ENCODE data around the gene MGAT5. TPM values are rescaled to one million over a fixed set of nuclear protein-coding genes. Genes with fewer than 3 reads are reported as not detected.

Gene MGAT5
- total RNA-seq, 1 donor from 2014 or later = 36.8 TPM

DNA sequence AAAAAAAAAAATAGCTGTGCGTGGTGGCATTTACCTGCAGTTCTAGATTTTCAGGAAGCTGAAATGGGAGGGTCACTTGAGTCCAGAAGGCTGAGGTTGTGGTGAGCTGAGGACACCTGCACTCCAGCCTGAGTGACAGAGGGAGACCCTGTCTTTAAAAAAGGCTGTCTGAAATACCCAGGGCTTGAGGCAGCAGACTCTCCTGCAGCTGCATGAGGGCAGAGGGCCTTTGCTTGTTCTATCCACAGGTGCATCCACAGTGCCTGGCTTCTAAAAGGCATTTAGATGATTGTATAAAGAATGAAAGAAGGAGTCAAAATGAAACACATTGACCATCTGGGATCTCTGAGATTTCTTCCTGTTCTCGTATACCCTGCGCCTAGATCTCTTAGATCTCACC is 152.9 kb downstream of the MGAT5 start:
- H3K4me3 Mint-ChIP-seq = no peak overlapping the region
- no peak overlapping the region for H3K27ac Mint-ChIP-seq (ENCODE audit: unreplicated experiment)

DNA sequence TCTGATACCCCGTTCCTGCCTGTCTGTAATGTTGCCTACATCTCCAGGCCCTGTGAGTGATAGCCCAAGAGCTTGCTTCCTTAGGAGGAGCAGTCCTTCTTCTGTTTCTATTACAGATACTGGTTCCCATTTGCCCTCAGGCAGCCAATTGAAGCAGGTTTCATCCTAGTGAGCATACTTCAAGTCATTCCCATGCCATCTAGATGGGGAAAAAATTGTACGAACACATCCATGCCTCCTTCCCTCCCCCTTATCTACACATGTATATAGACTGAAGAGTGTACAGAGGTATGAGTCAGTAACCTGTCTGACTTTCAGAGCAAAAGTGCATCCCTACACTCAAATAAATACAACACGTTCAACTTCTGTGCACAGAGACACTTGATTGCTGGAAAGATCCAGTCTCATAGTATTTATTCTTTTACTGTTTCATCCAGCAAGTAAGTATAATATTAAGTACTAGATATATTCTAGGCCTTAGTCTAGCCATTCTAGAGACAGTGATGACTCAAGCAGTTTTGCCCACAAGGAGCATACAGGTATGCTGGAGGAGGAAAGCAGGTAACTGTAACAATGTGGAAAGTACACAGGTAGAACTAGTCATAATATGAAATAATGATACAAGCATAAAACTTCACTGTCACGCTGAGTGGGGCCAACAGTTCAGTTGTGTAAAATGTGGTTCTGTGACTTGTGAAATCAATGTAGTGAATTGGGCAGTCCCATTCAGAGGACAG is 153.4 kb downstream of the MGAT5 start:
- Mint-ChIP-seq H3K4me3 (no peak overlapping the region), H3K4me1 (peaks cover 17% of the 10 kb centered on the region), H3K9me3 (no peaks in the 10 kb centered on the region), H3K27ac (ENCODE audit: unreplicated experiment) (no peak overlapping the region), H3K36me3 (ENCODE audit: low read depth) (peaks cover 4% of the 10 kb centered on the region), H3K27me3 (ENCODE audit: low read depth) (peaks cover 23% of the 10 kb centered on the region)
- DNase-seq (ENCODE audit: low read depth, low spot score) = no peak
- TF ChIP-seq, protein P1, sequence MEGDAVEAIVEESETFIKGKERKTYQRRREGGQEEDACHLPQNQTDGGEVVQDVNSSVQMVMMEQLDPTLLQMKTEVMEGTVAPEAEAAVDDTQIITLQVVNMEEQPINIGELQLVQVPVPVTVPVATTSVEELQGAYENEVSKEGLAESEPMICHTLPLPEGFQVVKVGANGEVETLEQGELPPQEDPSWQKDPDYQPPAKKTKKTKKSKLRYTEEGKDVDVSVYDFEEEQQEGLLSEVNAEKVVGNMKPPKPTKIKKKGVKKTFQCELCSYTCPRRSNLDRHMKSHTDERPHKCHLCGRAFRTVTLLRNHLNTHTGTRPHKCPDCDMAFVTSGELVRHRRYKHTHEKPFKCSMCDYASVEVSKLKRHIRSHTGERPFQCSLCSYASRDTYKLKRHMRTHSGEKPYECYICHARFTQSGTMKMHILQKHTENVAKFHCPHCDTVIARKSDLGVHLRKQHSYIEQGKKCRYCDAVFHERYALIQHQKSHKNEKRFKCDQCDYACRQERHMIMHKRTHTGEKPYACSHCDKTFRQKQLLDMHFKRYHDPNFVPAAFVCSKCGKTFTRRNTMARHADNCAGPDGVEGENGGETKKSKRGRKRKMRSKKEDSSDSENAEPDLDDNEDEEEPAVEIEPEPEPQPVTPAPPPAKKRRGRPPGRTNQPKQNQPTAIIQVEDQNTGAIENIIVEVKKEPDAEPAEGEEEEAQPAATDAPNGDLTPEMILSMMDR (conservative IDR thresholded peaks at IDR 0.05) = no peak

More for the DNA sequence above, 152.9 kb downstream of the MGAT5 start:
- Mint-ChIP-seq H3K36me3 (ENCODE audit: low read depth) (peaks cover 4% of the 10 kb centered on the region), H3K9me3 (no peaks in the 10 kb centered on the region), H3K4me1 (peaks cover 12% of the 10 kb centered on the region), H3K27me3 (ENCODE audit: low read depth) (peaks cover 19% of the 10 kb centered on the region)
- TF ChIP-seq, protein P1 (conservative IDR thresholded peaks at IDR 0.05) = no peak
- DNase-seq (ENCODE audit: low read depth, low spot score) = no peak

DNA sequence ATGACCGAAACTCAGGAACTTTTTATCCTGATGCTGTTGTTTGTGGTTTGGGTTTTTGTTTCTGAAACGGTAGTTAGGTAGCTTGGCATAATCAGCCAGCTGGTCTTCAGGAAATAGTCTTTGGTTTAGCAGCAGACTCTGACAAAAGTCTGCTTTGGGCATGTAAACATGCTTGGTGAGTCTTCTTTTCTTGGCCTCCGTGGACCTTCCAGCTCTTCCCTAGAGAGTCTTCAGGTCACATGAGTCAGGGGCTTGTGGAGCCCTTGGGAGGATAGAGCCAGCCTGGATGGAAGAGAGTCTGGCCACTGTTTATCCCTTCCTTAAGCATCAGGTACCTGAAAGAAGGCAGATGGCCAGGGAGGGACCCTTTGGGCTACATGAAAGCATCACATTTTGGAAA is 154.5 kb downstream of the MGAT5 start:
- Mint-ChIP-seq H3K4me1 (peaks cover 22% of the 10 kb centered on the region), H3K9me3 (no peaks in the 10 kb centered on the region), H3K4me3 (no peak overlapping the region), H3K36me3 (ENCODE audit: low read depth) (peaks cover 3% of the 10 kb centered on the region), H3K27ac (ENCODE audit: unreplicated experiment) (no peak overlapping the region), H3K27me3 (ENCODE audit: low read depth) (peaks cover 32% of the 10 kb centered on the region)
- DNase-seq (ENCODE audit: low read depth, low spot score) = no peak
- TF ChIP-seq, protein P1 (conservative IDR thresholded peaks at IDR 0.05) = no peak

DNA sequence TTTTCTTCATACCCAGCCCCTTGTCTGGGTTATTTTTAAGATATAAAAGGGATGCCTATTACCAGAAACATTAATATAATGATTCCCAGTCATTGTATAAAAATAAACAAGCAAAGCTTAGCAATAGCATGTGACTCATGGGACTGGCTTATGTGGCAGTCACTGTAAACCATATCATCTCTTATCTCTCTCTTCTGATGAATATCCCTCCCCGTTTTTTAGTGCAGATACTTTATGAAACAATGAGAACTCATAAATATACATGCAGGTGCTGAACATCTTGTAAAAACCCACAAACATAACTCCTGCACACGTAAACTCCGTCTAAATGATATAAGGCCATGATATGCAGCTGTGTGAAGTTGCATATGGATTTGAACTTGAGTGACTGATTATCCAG is 154.9 kb downstream of the MGAT5 start:
- peaks cover 22% of the 10 kb centered on the region for H3K4me1 Mint-ChIP-seq
- no peak overlapping the region for H3K27ac Mint-ChIP-seq (ENCODE audit: unreplicated experiment)
- H3K36me3 Mint-ChIP-seq (ENCODE audit: low read depth) = no peaks in the 10 kb centered on the region
- DNase-seq (ENCODE audit: low read depth, low spot score) = no peak
- TF ChIP-seq, protein P1 (conservative IDR thresholded peaks at IDR 0.05) = no peak
- H3K4me3 Mint-ChIP-seq = no peak overlapping the region
- peaks cover 35% of the 10 kb centered on the region for H3K27me3 Mint-ChIP-seq (ENCODE audit: low read depth)
- no peaks in the 10 kb centered on the region for H3K9me3 Mint-ChIP-seq

DNA sequence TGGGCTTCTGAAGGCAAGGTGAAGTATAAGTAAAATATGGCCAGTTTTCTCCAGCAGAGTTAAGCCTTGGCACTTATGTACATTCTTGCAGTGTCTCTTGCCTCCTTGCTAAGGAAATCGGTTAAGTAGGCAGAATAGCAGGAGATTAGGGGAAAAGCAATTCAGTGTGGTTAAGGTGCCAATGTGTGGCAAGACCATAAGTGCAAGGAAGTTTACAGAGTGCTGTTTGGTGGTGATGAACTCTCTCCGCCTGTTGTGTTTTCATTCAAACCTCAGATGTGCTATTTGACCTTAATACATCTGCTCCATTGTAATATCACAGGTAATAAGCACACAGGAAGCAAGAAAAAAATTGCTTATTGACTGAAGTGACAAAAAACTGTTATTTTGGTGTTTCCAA is 156.1 kb downstream of the MGAT5 start:
- Mint-ChIP-seq H3K27ac (ENCODE audit: unreplicated experiment) (no peak overlapping the region), H3K27me3 (ENCODE audit: low read depth) (peaks cover 47% of the 10 kb centered on the region), H3K4me1 (peaks cover 22% of the 10 kb centered on the region), H3K9me3 (no peaks in the 10 kb centered on the region), H3K36me3 (ENCODE audit: low read depth) (no peaks in the 10 kb centered on the region), H3K4me3 (no peak overlapping the region)
- no peak for DNase-seq (ENCODE audit: low read depth, low spot score)
- TF ChIP-seq, protein P1 (conservative IDR thresholded peaks at IDR 0.05) = no peak
